NT2/D1 (cell line): Measurements from ENCODE around the gene LSAMP.

Experiments used
- SUZ12 ChIP-seq: IDR thresholded peaks from 2 replicates; pipeline ENCODE4 v1.6.1; 2011; ENCODE audit not compliant: insufficient read length, insufficient read depth; ENCODE audit errors: extremely low read depth
- YY1 ChIP-seq: IDR thresholded peaks from 2 replicates; pipeline ENCODE4 v1.6.1; 2011; ENCODE audit not compliant: insufficient read length, insufficient read depth
- ZNF274 ChIP-seq: IDR thresholded peaks from 2 replicates; pipeline ENCODE4 v1.6.1; 2011; ENCODE audit warnings: mild to moderate bottlenecking, low read depth, low read length

- TF ChIP-seq YY1: no peak
- no peak for TF ChIP-seq ZNF274
- no peak for TF ChIP-seq SUZ12
Measured at GRCh38 chr3:115766587-115767482, 678.5 kb downstream of the LSAMP start.
